Measurements from ENCODE around the gene NQO1.

DNA sequence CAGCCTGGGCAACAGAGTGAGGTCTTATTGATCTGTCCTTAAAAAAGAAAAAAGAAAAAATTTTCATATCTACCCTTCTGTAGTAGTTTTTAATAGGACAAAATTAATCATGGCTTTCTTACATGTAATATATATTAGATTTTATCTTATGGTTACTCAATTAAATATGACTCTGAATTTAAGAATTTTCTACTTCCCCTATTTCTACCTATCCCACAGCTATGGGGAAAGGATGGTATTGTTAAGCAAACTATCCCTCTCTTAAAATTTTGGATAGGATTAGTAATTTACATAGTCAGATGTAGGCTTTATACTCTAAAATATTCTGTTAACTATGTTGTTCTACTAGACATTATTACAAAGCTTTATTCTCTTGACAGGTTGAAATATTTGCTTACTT is 62.5 kb downstream of the NQO1 start:
- TF ChIP-seq, protein P1, sequence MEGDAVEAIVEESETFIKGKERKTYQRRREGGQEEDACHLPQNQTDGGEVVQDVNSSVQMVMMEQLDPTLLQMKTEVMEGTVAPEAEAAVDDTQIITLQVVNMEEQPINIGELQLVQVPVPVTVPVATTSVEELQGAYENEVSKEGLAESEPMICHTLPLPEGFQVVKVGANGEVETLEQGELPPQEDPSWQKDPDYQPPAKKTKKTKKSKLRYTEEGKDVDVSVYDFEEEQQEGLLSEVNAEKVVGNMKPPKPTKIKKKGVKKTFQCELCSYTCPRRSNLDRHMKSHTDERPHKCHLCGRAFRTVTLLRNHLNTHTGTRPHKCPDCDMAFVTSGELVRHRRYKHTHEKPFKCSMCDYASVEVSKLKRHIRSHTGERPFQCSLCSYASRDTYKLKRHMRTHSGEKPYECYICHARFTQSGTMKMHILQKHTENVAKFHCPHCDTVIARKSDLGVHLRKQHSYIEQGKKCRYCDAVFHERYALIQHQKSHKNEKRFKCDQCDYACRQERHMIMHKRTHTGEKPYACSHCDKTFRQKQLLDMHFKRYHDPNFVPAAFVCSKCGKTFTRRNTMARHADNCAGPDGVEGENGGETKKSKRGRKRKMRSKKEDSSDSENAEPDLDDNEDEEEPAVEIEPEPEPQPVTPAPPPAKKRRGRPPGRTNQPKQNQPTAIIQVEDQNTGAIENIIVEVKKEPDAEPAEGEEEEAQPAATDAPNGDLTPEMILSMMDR (IDR thresholded peaks at IDR 0.05) = no peak
- no peak for TF ChIP-seq POLR2A (IDR thresholded peaks at IDR 0.05)

Measured in body of pancreas (tissue), 4 donors.